SJSA1 (cell line): ENCODE data around the gene MAPK8IP3. TPM values are rescaled to one million over a fixed set of nuclear protein-coding genes. Genes with fewer than 3 reads are reported as not detected.
A peak's percentile ranks its signal among the peaks of the same experiment; 100 is the strongest.
"Not testable (repeated sequence)": the region's sequence is repeated elsewhere in the genome, so short reads cannot be mapped to it uniquely, and the experiment has no call there.

Source experiments
- DNase-seq, 2 experiments: peaks; one replicate each; pipeline ENCODE4 v3.0.0-alpha.2; 2015 to 2020; ENCODE audit warnings: low spot score in 2 of 2, low read depth in 1 of 2
- H3K27ac ChIP-seq: fragments of 250-450 bp; sonication (Bioruptor Pico); 2 replicates; pipeline ENCODE4 v1.5.1; 2020; ENCODE audit warnings: mild to moderate bottlenecking, moderate library complexity
- H3K27me3 ChIP-seq: fragments of 250-450 bp; sonication (Bioruptor Pico); replicated peaks from 2 replicates; pipeline ENCODE4 v1.5.1; 2020; ENCODE audit warnings: mild to moderate bottlenecking, moderate library complexity
- H3K36me3 ChIP-seq: fragments of 250-450 bp; sonication (Bioruptor Pico); 2 replicates; pipeline ENCODE4 v1.5.1; 2020; ENCODE audit warnings: mild to moderate bottlenecking
- H3K4me1 ChIP-seq: fragments of 250-450 bp; sonication (Bioruptor Pico); replicated peaks from 2 replicates; pipeline ENCODE4 v1.6.1; 2021; ENCODE audit warnings: mild to moderate bottlenecking
- H3K4me3 ChIP-seq: fragments of 250-450 bp; sonication (Bioruptor Pico); 2 replicates; pipeline ENCODE4 v1.5.1; 2020; ENCODE audit warnings: mild to moderate bottlenecking
- H3K9me3 ChIP-seq: fragments of 250-450 bp; sonication (Bioruptor Pico); replicated peaks from 2 replicates; pipeline ENCODE4 v1.5.1; 2020; ENCODE audit warnings: mild to moderate bottlenecking
- total RNA-seq: library from RNA; depleted of rRNA; stranded (reverse); fragments of >200 nt; shearing (Covaris generic); gene quantifications from 2 replicates; pipeline ENCODE4 v1.2.3, GENCODE V29; 2014

MAPK8IP3 gene
- total RNA-seq, 1 experiment from 2014 or later, result 26.5 TPM

DNA sequence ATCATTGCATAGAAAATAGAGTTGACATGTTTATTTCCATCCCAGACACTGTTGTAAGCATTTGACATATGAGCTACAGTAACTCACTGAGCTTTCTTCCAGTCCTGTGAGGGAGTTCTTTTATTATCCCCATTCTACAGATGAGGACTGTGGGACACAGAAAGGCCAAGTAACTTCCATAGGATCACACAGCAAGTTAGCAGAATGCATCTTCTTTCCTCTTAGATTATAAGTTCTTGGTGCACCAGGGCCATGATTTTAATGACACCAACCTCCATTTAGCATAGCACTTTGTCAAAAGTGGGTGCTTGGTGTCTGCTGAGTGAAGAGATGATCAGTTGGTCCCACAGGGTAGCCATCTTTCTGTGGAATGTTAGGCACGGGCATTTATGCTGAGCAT is 15.2 kb upstream of the MAPK8IP3 start:
- no peak for DNase-seq
- peak overlapping the region; percentile 64 for H3K27ac ChIP-seq
- H3K36me3 ChIP-seq, result peaks cover 98% of the 10 kb centered on the region
- no peaks in the 10 kb centered on the region for H3K27me3 ChIP-seq
- no peaks in the 10 kb centered on the region for H3K9me3 ChIP-seq
- no peak overlapping the region for H3K4me3 ChIP-seq
- H3K4me1 ChIP-seq, result peaks cover 69% of the 10 kb centered on the region

DNA sequence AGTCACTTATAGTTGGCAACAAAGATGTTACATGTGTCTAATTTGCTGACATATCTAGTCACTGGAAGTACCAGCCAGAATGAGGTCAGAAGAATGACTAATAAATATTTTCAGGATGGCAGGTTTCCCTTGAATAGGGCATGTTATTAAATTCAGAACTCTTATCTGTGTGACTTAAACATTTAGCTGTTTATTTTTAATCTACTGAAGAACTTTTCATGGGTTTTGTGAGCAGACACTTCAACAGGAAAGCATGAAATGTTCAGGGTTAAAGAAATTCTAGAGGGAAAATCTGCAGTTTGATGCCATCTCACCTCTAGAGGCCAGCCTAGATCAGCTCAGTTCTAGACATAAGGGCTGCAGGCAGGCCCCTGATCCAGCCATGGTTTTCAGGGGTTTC is 14.7 kb upstream of the MAPK8IP3 start:
- peak overlapping the region; percentile 64 for H3K27ac ChIP-seq
- peaks cover 67% of the 10 kb centered on the region for H3K4me1 ChIP-seq
- no peaks in the 10 kb centered on the region for H3K9me3 ChIP-seq
- H3K4me3 ChIP-seq, result no peak overlapping the region
- H3K36me3 ChIP-seq, result peaks cover 98% of the 10 kb centered on the region
- H3K27me3 ChIP-seq, result no peaks in the 10 kb centered on the region
- DNase-seq, result peak in 1 of 2 experiments; percentile 59

DNA sequence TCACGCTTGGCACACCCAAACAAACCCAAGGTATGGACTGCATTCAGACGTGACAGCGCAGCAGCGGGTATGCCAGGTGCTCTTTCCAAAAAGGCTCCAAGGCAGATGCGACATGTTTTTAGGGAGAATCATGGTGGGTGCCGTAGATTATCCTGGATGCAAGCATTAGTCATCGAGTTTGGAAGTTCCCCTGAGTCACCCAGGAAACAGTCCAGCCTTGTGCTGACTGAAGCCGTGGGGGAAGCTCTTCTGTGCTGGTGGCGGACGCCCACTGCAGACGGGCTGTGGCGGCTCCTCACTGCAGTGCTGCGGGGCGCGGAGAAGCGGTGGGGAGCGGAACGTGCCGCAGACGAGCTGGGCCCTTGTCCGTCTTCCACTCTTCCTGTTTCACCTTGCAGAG is 14.0 kb upstream of the MAPK8IP3 start:
- Histone ChIP-seq H3K9me3 (no peaks in the 10 kb centered on the region; the same call in 1 of the 2 replicates), H3K27ac (peak overlapping the region; percentile 64), H3K4me3 (no peak overlapping the region), H3K36me3 (peaks cover 98% of the 10 kb centered on the region), H3K4me1 (peaks cover 64% of the 10 kb centered on the region), H3K27me3 (no peaks in the 10 kb centered on the region)
- peak; percentile 70 to 91 for DNase-seq

DNA sequence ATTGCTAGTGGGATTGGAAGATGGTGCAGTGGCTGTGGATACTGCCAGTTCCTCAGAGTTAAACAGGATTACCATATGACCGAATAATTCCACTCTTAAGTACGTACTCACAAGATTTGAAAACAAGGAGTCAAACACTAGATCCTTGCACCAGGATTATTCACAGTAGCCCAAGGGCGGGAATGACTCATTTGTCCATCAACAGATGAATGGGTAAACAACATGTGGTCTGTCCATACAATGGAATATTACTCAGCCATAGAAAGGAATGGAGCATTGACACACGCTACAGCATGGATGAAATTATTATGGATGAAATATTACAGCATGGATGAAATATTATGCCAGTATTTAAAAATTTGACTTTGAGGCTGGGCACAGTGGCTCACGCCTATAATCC is 9.1 kb upstream of the MAPK8IP3 start:
- peaks cover 15% of the 10 kb centered on the region for H3K4me1 ChIP-seq
- H3K36me3 ChIP-seq, result peaks cover 100% of the 10 kb centered on the region
- H3K9me3 ChIP-seq, result no peaks in the 10 kb centered on the region; the same call in 1 of the 2 replicates
- no peak overlapping the region for H3K4me3 ChIP-seq
- H3K27me3 ChIP-seq, result no peaks in the 10 kb centered on the region
- H3K27ac ChIP-seq, result no peak overlapping the region
- DNase-seq, result peak in 1 of 2 experiments; percentile 34

DNA sequence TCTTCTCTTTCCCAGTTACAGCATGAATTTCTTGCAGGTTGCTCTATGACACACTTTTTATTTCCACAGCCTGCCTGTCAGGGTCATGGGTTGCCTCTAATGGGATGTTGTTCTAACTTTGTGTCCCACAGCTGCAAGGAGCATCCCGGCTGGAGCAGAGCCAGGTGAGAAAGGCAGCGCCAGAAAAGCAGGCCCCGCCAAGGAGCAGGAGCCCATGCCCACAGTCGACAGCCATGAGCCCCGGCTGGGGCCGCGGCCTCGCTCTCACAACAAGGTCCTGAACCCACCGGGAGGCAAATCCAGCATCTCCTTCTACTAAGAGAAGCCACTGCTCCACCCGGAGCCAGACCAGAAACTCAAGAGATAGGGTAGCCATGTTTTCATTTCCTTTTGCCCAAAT is 7.3 kb upstream of the MAPK8IP3 start:
- Histone ChIP-seq H3K4me3 (no peak overlapping the region), H3K27ac (no peak overlapping the region), H3K4me1 (0 out of 2 replicates have a peak, but pooled peaks cover 4% of the 10 kb centered on the region), H3K36me3 (peaks cover 100% of the 10 kb centered on the region), H3K27me3 (no peaks in the 10 kb centered on the region), H3K9me3 (no peaks in the 10 kb centered on the region; the same call in 1 of the 2 replicates)
- DNase-seq, result no peak

DNA sequence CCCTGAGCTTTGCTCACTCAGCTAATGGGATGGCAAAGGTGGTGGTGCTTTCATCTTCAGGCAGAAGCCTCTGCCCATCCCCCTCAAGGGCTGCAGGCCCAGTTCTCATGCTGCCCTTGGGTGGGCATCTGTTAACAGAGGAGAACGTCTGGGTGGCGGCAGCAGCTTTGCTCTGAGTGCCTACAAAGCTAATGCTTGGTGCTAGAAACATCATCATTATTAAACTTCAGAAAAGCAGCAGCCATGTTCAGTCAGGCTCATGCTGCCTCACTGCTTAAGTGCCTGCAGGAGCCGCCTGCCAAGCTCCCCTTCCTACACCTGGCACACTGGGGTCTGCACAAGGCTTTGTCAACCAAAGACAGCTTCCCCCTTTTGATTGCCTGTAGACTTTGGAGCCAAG is 5.7 kb upstream of the MAPK8IP3 start:
- Histone ChIP-seq H3K4me1 (peaks cover 15% of the 10 kb centered on the region), H3K27me3 (no peaks in the 10 kb centered on the region), H3K27ac (no peak overlapping the region), H3K4me3 (no peak overlapping the region), H3K36me3 (peaks cover 91% of the 10 kb centered on the region), H3K9me3 (no peaks in the 10 kb centered on the region; the same call in 1 of the 2 replicates)
- no peak for DNase-seq

DNA sequence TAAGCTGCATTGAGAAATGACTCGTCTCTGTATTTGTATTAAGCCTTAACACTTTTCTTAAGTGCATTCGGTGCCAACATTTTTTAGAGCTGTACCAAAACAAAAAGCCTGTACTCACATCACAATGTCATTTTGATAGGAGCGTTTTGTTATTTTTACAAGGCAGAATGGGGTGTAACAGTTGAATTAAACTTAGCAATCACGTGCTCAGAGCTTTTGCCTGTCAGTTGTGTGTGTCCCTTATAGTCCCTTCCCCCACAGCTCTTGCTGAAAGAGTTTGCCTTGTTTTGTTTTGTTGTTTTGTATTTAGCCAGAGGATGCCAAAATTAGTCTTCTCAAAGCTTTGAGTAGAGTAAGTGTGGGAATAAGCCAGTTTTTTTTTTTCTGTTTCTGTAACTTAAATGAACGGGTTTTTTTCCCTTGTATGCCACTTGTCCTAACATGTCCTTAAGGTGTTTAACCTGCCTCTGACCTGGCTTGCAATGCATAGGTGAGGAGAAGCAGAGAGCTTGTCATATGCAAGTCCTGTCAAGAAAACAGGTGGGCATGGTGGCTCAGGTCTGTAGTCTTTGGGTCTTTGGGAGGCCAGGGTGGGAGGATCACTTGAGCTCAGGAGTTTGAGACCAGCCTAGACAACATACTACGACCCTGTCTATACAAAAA is 4.6 kb upstream of the MAPK8IP3 start:
- Histone ChIP-seq H3K9me3 (no peaks in the 10 kb centered on the region; the same call in 1 of the 2 replicates), H3K27me3 (no peaks in the 10 kb centered on the region), H3K4me3 (no peak overlapping the region), H3K36me3 (peaks cover 85% of the 10 kb centered on the region), H3K27ac (no peak overlapping the region), H3K4me1 (peaks cover 16% of the 10 kb centered on the region)
- DNase-seq, result no peak

DNA sequence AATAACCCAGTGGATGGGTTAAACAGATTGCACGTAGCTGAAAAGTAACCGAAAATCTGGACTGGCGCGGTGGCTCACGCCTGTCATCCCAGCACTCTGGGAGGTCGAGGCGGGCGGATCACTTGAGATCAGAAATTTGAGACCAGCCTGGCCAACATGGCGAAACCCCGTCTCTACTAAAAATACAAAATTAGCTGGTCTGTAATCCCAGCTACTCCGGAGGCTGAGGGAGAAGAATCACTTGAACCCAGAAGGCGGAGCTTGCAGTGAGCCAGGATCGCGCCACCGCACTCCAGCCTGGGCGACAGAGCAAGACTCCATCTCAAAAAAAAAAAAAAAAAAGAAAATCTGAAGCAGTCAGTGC is 689 bp upstream of the MAPK8IP3 start:
- not testable (repeated sequence) for H3K27me3 ChIP-seq, H3K9me3 ChIP-seq
- peak overlapping the region; percentile 82 for H3K4me3 ChIP-seq
- H3K27ac ChIP-seq, result peak overlapping the region; percentile 76
- peaks cover 18% of the 10 kb centered on the region for H3K4me1 ChIP-seq
- peaks cover 57% of the 10 kb centered on the region for H3K36me3 ChIP-seq
- DNase-seq, result peak in 1 of 2 experiments; percentile 55

DNA sequence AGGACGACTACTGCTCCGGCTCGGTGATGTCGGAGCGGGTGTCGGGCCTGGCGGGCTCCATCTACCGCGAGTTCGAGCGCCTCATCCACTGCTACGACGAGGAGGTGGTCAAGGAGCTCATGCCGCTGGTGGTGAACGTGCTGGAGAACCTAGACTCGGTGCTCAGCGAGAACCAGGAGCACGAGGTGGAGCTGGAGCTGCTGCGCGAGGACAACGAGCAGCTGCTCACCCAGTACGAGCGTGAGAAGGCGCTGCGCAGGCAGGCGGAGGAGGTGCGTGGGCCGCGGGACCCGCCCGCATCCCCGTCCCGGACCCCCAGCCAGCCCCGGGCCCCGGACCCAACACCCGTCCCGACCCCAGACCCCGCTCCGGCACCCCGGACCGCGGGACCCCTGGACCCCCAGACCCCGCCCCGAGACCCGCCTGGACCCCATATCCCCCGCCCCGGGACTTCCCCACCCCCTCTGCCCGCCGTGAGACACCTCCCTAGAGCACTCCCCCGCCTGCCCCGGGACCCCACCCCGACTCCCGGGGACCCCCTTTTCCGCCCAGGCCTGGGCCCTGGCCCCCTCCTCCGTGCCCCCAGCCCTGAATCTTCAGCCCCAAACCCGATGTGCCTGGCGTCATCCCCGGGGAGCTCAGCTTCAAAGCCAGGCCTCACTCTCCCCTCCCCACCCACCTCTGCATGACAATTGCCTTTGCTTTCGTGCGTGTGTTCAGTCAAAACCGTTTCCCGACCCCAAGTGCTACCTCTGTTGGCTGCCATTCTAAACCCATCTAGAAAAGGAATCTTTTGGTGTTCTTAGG is 594 bp downstream of the MAPK8IP3 start:
- Histone ChIP-seq H3K27ac (peak overlapping the region; percentile 76), H3K27me3 (no peaks in the 10 kb centered on the region), H3K4me1 (peaks cover 18% of the 10 kb centered on the region), H3K4me3 (peak overlapping the region; percentile 82), H3K9me3 (no peaks in the 10 kb centered on the region), H3K36me3 (peaks cover 48% of the 10 kb centered on the region)
- no peak for DNase-seq

DNA sequence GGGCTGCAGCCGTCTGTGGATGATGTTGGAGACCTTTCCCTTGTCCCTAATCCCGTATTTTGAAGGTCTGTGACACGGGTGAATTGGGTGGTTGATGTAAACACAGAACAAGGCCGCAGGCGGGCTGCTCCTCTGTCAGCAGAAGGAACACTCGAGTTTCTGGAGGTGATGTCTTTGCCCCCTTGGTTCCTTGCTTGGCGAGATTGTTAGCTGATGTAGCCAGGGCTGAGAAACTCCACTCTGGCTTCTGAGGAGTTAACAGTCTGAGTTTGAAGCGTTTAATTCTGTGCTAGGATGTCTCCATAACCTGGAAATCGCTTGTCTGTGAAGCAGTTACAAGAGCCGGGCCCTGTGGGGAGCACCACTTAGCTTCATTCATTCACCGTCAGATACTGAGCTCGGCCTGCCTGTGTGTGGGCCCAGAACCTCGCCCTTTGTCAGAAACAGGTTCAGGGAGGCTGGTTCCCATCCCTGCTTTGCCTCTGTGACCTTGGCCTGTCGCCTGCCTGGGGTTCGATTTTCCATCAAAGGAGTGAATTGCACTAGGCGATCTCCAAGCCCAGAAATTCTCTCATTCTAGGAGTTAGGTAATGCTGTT is 1.3 kb downstream of the MAPK8IP3 start:
- H3K4me3 ChIP-seq, result peak overlapping the region; percentile 82
- peaks cover 18% of the 10 kb centered on the region for H3K4me1 ChIP-seq
- H3K27me3 ChIP-seq, result no peaks in the 10 kb centered on the region
- peak overlapping the region; percentile 20 for H3K27ac ChIP-seq
- peak in 1 of 2 experiments; percentile 52 for DNase-seq
- no peaks in the 10 kb centered on the region for H3K9me3 ChIP-seq
- H3K36me3 ChIP-seq, result peaks cover 42% of the 10 kb centered on the region

DNA sequence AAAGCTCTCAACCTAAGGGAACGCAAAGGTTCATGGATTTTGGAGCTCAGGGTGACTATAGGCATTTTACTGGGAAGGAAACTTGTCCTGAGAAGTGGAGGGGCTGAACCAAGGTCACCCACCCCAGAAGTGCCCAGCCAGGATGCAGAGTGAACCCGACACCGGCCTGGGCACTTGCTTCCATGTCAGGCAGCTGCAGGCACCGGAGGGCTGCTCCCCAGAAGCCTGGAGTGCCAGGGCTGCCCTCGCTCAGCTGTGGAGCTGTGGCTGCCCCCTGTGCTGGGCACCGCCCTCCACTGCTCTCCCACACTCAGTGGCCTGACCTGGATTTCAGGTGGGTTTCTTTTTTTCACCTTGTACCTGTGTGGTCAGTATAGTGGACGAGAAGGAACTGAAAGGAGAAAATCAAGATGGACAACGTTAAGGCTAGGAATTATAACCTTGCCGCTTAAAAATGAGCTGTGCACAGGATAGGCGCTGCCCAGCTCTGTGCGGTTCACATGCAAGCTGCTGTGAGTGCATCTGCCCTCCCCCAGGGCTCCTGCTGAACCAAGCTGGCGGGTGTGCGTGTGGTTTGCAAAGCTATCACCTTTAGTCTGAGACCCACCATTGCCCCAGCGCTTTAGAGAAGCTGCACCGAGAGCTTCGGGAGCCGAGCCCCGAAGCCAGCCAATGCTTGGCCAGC is 2.2 kb downstream of the MAPK8IP3 start:
- Histone ChIP-seq H3K4me1 (peaks cover 28% of the 10 kb centered on the region), H3K4me3 (peak overlapping the region; percentile 82; the same call in 1 of the 2 replicates), H3K36me3 (peaks cover 39% of the 10 kb centered on the region), H3K9me3 (no peaks in the 10 kb centered on the region), H3K27ac (no peak overlapping the region), H3K27me3 (no peaks in the 10 kb centered on the region)
- DNase-seq, result no peak

DNA sequence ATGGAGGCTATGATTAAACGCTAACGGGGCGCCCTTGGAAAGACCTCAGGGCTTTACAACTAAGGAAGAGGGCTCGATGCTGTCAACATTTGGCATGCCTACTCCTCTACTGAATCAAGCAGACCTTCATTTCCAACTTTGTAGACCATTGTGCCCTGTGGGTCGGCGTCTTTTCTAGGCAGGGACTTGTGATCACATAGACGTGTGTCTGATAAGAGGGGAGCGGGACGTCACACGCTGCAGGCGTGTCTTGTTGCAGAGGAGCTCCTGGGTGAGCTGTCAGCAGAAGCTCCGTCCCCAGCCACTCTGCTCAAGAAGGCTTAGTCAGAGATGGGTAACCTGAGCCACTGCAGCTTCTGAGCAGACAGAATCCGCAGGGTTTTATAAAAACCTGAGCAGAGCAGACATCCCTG is 2.8 kb downstream of the MAPK8IP3 start:
- Histone ChIP-seq H3K27ac (no peak overlapping the region), H3K4me1 (peaks cover 30% of the 10 kb centered on the region), H3K36me3 (peaks cover 36% of the 10 kb centered on the region), H3K27me3 (no peaks in the 10 kb centered on the region), H3K4me3 (no peak overlapping the region), H3K9me3 (no peaks in the 10 kb centered on the region)
- no peak for DNase-seq

DNA sequence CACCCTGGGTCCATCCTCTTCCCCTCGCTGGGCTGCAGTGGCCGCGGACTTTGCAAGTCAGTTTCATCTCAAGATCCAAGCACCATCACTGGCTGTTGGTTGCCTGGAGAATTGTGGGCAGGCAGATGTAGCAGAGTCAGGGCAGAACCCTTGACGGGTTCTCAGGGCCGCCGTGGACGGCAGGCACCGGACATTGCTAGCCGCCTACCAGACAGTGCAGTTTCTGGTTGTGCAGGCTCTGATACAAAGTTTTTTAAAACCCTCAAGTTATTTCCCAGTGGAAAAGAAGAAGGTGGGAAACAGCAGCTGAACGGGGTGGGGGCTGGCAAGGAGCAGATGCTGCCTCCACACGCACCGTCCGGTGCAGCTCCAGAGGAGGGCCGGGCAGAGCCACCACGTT is 3.4 kb downstream of the MAPK8IP3 start:
- Histone ChIP-seq H3K4me3 (no peak overlapping the region), H3K9me3 (no peaks in the 10 kb centered on the region), H3K27ac (no peak overlapping the region), H3K4me1 (peaks cover 27% of the 10 kb centered on the region), H3K27me3 (no peaks in the 10 kb centered on the region), H3K36me3 (peaks cover 35% of the 10 kb centered on the region)
- no peak for DNase-seq
